Fibroblast of villous mesenchyme (primary cell): ENCODE results near the gene TXLNG. TPM values are rescaled to one million over a fixed set of nuclear protein-coding genes. Genes with fewer than 3 reads are reported as not detected.

Experiments used
- DNase-seq: peaks from one replicate; pipeline ENCODE4 v3.0.0-alpha.2; 2010; ENCODE audit warnings: low read depth
- H3K4me3 ChIP-seq: 2 replicates; pipeline ENCODE4 v1.5.1; 2011; ENCODE audit warnings: low read depth, mild to moderate bottlenecking, low read length
- total RNA-seq: library from RNA; depleted of rRNA; stranded (reverse); fragments of >200 nt; gene quantifications from 2 replicates; pipeline ENCODE4 v1.2.3, GENCODE V29; 2012
- TF ChIP-seq, protein P1 (sequence below): IDR thresholded peaks from 2 replicates; pipeline ENCODE4 v1.5.1; 2012; ENCODE audit warnings: low read depth, mild to moderate bottlenecking, low read length; ENCODE audit not compliant: insufficient read depth

Gene TXLNG
- 8.1 and 13.8 TPM in 2 replicates for total RNA-seq

DNA sequence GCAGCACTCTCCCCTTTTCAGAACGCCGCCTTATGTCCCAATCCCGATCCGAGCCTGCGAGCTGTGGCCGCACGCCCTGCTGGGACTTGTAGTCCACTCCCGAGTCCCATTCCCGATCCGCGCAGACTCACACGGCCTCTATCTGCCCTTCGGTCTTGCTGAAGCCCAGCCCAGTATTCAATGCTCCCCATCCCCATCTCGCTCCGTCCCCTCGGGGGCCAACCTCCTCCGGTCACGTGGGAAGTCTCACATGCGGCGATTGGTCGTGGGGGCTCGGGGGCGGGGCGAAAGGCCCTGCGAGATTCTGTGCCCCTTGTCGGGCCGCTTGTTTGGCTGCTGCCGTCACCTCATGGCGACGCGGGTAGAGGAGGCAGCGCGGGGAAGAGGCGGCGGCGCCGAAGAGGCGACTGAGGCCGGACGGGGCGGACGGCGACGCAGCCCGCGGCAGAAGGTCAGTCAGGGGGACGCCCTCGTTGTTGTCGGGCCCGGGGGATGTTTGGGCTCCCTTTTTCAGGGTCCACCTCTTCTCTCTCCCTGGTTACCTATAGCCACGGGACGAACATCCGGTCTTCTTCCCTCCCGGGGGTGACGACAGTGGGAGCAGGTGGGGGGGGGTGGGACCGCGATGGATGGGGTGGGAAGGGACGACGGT, at the start of gene TXLNG:
Gene TXLNG (plus strand): TSS at position 328 of the 652 bp plus-strand sequence. CDS start 22 bp downstream, at position 350.
- TF ChIP-seq, protein P1, sequence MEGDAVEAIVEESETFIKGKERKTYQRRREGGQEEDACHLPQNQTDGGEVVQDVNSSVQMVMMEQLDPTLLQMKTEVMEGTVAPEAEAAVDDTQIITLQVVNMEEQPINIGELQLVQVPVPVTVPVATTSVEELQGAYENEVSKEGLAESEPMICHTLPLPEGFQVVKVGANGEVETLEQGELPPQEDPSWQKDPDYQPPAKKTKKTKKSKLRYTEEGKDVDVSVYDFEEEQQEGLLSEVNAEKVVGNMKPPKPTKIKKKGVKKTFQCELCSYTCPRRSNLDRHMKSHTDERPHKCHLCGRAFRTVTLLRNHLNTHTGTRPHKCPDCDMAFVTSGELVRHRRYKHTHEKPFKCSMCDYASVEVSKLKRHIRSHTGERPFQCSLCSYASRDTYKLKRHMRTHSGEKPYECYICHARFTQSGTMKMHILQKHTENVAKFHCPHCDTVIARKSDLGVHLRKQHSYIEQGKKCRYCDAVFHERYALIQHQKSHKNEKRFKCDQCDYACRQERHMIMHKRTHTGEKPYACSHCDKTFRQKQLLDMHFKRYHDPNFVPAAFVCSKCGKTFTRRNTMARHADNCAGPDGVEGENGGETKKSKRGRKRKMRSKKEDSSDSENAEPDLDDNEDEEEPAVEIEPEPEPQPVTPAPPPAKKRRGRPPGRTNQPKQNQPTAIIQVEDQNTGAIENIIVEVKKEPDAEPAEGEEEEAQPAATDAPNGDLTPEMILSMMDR = no peak
- peak; percentile 99 for DNase-seq
- H3K4me3 ChIP-seq = peak within 1 kb of the TSS; percentile 81

DNA sequence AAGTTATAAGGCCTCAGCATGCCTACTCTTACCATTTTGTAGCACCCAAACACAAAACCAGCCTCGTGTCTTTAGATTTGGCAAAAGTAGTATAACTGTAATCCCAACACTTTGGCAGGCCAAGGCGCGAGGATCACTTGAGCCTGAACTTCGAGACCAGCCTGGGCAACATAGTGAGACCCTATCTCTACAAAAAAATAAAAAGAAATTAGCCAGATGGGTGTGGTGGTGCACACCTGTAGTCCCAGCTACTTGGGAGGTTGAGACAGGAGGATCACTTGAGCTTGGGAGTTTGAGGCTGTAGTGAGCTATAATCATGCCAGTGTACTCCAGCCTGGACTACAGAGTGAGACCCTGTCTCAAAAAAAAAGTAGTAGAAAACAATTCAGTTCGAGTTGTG, 49.2 kb upstream of the TXLNG start:
- H3K4me3 ChIP-seq = no peak overlapping the region
- DNase-seq = no peak
- TF ChIP-seq, protein P1 = no peak

DNA sequence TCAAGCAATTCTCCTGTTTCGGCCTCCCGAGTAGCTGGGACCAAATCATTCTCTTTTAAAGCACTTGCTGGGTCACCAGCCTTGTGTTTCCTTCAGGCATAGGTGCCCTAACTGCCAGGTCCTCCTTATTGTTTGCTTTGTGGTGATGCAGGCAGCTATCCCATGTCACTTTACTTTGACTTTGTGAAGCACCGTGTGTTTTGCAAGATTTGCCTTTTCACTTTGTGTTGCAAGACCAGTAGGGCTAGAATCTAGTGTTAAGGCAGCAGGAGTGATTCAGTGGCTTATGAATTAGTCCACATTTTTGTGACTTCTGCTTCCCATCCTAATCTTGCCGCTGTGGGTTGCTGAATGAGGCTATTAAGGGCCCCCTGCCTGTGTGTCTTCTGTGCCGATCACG, 46.7 kb upstream of the TXLNG start:
- TF ChIP-seq, protein P1 = no peak
- DNase-seq = peak; percentile 13
- no peak overlapping the region for H3K4me3 ChIP-seq

DNA sequence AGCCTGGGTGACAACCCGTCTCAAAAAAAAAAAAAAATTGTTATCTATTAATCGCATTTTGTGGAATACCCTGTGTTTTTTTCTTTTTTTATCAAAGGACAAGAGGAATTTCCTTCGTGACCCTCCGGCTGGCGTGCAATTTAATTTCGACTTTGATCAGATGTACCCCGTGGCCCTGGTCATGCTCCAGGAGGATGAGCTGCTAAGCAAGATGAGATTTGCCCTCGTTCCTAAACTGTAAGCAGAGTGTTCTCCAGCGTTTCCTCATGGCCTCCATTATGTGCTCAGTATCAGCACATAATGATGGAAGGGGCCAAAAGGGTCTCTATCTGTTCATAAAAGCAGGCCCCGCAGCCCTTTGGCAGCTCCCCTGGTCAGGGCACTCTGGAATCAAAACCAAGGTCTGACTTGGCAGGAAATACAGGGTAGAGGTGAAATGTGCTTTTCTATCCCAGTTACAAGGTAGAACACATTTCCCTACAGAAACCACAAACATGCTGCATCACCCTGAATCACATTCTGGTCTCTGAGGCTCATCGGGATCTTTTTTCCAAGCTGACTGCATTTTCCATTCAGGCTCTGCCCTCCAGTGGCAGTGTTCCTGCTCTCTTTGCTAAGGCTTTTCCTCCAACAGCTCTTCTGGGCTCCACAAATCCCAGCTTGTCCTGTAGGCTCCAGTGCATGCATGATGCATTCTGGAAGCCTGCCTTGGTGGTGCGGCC, 42.5 kb upstream of the TXLNG start:
- TF ChIP-seq, protein P1 = no peak
- H3K4me3 ChIP-seq = no peak overlapping the region
- peak; percentile 14 for DNase-seq

DNA sequence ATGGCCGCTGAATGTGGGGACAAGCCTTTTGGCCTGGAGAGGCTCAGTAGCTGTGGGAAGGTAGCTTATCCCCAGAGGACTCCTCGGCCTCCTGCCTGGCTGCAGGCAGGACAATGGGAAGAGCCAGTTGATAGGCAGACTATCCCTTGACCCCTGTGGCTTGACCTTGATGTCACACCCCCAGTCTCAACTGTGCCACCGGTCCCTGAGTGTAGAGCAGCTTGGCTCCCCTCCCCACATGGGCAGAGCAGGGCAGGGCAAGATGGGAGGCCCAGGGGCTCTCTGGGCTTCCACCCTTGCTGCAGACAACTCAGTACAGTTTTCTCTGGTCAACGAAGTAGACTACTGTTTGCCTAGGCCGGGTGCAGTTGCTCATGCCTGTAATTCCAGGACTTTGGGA, 41.2 kb upstream of the TXLNG start:
- no peak for DNase-seq
- H3K4me3 ChIP-seq = no peak overlapping the region
- TF ChIP-seq, protein P1 = no peak

DNA sequence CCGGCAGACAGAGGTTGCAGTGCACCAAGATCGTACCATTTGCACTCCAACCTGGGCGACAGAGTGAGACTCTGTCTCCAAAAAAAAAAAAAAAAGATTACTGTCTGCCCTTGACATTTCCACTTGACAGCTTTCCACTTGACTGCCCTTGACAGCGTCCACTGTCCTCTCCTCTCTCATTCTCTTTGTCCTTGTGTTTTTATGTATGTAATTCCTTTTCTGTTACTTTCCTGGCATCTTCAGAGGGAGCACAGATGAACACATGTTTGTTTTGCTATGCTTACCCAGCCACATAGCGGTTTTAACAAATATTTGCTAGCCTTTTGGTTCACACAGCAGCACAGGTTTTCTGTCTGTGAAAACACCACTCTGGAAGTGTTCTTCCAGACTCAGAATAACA, 40.6 kb upstream of the TXLNG start:
- TF ChIP-seq, protein P1 = no peak
- H3K4me3 ChIP-seq = no peak overlapping the region
- DNase-seq = no peak
